Measurements from ENCODE around the gene MLF2. TPM values are rescaled to one million over a fixed set of nuclear protein-coding genes. Genes with fewer than 3 reads are reported as not detected.

Gene MLF2
- total and polyA plus RNA-seq, 2 of the 13 experiments (the other 11 are each of a cell fraction or from before 2014, with no cell fraction given) = 88.1 to 167 TPM

DNA sequence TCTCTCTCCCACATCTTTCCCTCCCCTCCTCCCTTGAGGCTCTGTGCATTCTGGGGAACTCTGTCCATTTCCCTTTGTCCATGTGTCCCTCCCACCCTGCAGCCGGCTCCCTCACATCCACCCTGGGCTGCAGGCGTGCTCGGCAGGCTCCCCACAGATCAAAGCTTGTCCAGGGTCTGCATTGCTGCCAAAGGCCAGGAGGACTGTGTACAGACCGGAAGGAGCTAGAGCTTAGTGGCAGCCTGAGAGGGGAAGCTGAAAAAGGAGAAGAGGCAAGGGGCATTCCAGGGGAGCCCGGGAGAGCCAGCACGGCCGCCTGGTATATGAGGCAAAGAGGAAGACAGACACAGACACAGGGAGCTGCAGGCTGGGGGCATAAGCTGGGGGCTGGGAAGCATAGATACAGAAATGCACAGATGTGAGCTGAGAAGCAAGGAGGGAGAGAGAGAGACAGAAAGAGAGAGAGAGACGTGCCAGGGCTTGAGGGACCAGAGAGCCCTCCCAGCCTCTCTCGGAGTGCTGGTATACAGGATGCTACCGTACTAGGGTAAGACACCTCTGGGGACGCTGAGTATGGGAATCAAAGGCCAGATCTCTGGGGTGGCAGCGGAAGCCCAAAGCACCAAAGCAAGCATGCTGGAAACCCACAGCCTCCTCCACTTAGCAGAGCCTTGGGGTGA lies 39.7 kb upstream of the MLF2 start (continued):
- TF ChIP-seq CENPX (CRISPR knock-in tag; IDR thresholded peaks at IDR 0.05) = no peak
- TF ChIP-seq, protein P1, sequence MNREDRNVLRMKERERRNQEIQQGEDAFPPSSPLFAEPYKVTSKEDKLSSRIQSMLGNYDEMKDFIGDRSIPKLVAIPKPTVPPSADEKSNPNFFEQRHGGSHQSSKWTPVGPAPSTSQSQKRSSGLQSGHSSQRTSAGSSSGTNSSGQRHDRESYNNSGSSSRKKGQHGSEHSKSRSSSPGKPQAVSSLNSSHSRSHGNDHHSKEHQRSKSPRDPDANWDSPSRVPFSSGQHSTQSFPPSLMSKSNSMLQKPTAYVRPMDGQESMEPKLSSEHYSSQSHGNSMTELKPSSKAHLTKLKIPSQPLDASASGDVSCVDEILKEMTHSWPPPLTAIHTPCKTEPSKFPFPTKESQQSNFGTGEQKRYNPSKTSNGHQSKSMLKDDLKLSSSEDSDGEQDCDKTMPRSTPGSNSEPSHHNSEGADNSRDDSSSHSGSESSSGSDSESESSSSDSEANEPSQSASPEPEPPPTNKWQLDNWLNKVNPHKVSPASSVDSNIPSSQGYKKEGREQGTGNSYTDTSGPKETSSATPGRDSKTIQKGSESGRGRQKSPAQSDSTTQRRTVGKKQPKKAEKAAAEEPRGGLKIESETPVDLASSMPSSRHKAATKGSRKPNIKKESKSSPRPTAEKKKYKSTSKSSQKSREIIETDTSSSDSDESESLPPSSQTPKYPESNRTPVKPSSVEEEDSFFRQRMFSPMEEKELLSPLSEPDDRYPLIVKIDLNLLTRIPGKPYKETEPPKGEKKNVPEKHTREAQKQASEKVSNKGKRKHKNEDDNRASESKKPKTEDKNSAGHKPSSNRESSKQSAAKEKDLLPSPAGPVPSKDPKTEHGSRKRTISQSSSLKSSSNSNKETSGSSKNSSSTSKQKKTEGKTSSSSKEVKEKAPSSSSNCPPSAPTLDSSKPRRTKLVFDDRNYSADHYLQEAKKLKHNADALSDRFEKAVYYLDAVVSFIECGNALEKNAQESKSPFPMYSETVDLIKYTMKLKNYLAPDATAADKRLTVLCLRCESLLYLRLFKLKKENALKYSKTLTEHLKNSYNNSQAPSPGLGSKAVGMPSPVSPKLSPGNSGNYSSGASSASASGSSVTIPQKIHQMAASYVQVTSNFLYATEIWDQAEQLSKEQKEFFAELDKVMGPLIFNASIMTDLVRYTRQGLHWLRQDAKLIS (CRISPR knock-in tag; IDR thresholded peaks at IDR 0.05) = no peak
- TF ChIP-seq ZNF468 (CRISPR knock-in tag; IDR thresholded peaks at IDR 0.05) = no peak
- no peak for TF ChIP-seq NFYB (CRISPR knock-in tag; IDR thresholded peaks at IDR 0.05)
- no peak for TF ChIP-seq ZNF432 (CRISPR knock-in tag; IDR thresholded peaks at IDR 0.05; ENCODE audit: borderline replicate concordance)
- 0 out of 2 replicates have a peak, but pooled peaks have one; percentile 73 for TF ChIP-seq ZMAT3 (CRISPR knock-in tag; conservative IDR thresholded peaks at IDR 0.05)
- TF ChIP-seq, protein P2, sequence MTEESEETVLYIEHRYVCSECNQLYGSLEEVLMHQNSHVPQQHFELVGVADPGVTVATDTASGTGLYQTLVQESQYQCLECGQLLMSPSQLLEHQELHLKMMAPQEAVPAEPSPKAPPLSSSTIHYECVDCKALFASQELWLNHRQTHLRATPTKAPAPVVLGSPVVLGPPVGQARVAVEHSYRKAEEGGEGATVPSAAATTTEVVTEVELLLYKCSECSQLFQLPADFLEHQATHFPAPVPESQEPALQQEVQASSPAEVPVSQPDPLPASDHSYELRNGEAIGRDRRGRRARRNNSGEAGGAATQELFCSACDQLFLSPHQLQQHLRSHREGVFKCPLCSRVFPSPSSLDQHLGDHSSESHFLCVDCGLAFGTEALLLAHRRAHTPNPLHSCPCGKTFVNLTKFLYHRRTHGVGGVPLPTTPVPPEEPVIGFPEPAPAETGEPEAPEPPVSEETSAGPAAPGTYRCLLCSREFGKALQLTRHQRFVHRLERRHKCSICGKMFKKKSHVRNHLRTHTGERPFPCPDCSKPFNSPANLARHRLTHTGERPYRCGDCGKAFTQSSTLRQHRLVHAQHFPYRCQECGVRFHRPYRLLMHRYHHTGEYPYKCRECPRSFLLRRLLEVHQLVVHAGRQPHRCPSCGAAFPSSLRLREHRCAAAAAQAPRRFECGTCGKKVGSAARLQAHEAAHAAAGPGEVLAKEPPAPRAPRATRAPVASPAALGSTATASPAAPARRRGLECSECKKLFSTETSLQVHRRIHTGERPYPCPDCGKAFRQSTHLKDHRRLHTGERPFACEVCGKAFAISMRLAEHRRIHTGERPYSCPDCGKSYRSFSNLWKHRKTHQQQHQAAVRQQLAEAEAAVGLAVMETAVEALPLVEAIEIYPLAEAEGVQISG (CRISPR knock-in tag; IDR thresholded peaks at IDR 0.05) = peak; percentile 86
- TF ChIP-seq CBX1 (IDR thresholded peaks at IDR 0.05; ENCODE audit: low read depth) = peak; percentile 27
- peak; percentile 83 for TF ChIP-seq ZNF263 (CRISPR knock-in tag; IDR thresholded peaks at IDR 0.05)
- TF ChIP-seq SMAD1 (CRISPR knock-in tag; IDR thresholded peaks at IDR 0.05; ENCODE audit: borderline replicate concordance, low read depth) = 0 out of 2 replicates have a peak, but pooled peaks have one; percentile 21
- no peak for TF ChIP-seq ZNF850 (CRISPR knock-in tag; conservative IDR thresholded peaks at IDR 0.05)
- TF ChIP-seq, protein P3, sequence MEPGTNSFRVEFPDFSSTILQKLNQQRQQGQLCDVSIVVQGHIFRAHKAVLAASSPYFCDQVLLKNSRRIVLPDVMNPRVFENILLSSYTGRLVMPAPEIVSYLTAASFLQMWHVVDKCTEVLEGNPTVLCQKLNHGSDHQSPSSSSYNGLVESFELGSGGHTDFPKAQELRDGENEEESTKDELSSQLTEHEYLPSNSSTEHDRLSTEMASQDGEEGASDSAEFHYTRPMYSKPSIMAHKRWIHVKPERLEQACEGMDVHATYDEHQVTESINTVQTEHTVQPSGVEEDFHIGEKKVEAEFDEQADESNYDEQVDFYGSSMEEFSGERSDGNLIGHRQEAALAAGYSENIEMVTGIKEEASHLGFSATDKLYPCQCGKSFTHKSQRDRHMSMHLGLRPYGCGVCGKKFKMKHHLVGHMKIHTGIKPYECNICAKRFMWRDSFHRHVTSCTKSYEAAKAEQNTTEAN (CRISPR knock-in tag; conservative IDR thresholded peaks at IDR 0.05) = peak; percentile 64; the same call in 1 of the 2 replicates
- peak; percentile 84 for TF ChIP-seq PITX1 (CRISPR knock-in tag; IDR thresholded peaks at IDR 0.05)
- peak; percentile 98 for TF ChIP-seq ETV5 (CRISPR knock-in tag; IDR thresholded peaks at IDR 0.05; ENCODE audit: borderline replicate concordance)
- no peak for TF ChIP-seq AGO2 (optimal IDR thresholded peaks at IDR 0.05; ENCODE audit: low read depth, low read length)
